GF-D8 (cell line): Measurements from ENCODE around the gene CSNK2B.
A peak's percentile ranks its signal among the peaks of the same experiment; 100 is the strongest.

Experiments used
- DNase-seq: peaks from one replicate; lab custom pipeline; 2025; lab: John Stamatoyannopoulos, UW

Gene CSNK2B

DNA sequence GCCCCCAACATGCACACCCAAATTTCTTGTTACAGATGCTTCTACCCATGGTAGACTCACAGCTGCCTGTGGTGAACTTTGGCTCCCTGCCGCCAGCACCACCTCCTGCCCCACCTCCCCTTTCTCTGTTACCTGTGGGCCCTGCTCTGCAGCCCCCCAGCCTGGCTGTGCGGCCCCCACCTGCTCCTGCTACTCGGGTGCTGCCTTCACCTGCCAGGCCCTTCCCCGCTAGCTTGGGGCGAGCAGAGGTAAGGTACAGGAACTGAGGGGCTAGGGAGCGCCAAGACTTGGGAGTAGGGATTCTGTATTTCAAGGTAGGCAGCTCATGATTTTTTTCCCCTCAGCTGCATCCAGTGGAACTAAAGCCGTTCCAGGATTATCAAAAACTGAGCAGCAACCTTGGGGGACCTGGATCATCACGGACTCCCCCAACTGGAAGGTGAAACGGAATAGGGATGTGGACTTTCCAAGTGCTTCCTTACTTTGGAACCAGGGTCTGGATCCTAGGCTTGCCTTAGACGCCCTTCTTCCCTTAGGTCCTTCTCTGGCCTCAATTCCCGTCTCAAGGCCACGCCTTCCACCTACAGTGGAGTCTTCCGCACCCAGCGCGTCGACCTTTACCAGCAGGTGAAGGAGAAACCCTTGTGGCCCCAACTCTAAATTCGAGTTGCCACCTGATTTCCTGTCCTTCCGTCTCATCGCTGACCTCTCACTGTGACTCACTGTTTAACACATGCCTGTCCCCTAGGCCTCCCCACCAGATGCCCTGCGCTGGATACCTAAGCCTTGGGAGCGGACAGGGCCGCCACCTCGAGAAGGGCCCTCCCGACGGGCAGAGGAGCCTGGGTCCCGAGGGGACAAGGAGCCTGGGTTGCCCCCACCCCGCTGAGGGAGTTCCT, 28.9 kb upstream of the CSNK2B start:
- no peak for DNase-seq

DNA sequence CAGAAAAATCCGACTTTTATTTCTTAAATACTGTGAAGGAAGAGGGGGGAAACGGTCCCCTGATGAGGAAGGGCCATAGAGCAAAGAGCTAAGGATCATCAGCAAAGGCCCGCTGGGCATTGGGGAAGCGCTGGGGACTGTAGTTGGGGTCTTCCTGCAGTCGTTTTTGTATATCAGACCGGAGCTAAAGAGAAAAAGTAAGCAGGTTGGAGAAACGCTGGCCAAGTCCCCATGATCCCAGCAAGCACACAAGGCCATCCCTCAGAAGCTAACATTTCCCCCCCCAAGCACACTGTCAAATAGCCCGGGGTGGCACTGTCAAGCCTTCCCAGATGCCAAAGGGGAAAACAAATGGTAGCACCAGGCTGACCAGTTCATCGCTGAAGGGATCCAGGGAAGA, 26.8 kb upstream of the CSNK2B start:
- no peak for DNase-seq

DNA sequence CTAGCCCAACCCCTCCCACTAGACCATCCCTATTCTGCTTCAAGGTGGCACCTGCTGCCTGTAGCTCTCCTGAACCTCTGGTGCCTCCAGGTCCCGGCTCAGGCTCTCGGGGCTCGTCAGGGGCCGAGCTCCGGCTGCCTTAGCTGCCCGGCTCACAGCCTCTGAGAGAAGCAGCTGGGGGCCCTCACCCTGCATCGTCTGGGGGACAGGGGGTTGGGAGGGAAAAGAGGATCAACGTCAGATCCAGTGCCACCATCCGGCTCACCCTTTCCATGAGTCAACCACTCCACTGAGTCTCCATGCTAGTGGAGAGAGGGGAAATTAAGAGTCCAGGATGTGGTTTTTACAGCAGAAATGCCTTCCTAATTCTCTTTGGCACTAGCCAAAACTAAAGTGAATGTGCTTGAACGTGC, 26.4 kb upstream of the CSNK2B start:
- DNase-seq, result no peak

DNA sequence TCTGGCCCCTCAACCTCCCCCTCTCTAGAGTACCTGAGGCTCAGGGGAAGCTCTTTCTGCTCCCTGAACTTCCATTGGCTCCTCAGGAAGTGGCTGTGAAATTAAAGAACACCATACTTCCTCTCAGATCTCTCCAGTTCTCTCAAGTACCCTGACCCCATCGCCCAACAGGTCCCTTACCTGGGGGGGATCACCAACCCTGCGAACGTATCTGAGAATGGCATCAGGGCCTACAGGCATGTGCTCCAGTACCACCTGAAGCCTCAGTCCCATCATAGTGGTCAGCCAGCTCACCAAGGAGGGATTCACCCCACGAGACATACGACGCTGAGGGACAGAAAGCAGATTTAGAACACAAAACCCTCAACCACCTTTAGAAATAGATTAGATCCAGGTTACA, 25.3 kb upstream of the CSNK2B start:
- no peak for DNase-seq

DNA sequence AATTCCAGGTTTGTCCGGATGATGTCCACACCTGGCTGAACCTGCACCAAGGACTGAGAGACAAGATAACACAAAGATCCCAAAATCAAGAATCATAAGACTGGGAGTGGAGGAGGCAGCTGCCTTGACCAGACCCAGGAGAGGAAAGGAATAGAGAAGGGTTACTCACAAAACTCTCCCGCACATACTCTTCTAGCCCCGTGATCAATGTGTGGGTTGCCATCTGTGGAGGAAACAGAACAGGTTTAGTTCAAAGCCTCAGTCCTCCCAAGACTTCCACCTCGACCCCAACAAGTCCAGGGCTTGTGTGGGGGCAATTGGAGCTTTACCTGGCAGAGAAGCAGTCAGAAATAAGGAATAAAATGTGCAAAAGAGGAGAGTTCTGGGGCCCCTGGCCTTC, 24.5 kb upstream of the CSNK2B start:
- no peak for DNase-seq

DNA sequence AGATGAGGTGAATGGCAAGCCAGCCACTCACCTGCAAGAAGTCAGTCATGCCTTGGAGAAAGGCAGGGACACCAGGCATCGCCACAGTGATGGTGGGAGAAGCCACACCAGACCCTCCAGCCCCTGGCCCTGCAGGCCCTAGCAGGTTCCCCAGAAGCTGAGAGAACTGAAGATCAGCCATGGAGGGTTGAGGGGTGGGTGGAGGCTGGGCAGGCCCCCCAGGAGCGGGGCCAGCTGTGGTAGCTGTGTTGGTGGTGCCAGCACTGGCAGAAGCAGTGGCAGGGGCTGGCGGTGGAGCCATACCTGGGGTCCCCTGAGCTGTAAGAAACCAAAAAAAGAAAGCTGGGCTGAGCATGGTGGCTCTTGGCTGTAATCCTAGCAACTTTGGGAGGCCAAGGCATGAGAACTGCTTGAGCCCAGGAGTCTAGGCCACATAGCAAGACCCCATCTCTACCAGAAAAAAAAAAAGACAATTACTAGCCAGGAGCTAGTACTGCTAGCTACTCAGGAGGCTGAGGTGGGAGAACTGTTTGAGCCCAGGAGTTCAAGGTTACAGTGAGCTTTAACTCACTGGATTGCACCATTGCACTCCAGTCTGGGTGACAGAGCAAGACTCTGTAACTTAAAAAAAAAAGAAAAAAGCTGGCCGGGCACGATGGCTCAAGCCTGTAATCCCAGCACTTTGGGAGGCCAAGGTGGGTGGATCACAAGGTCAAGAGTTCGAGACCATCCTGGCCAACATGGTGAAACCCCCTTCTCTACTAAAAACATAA, 22.9 kb upstream of the CSNK2B start:
- no peak for DNase-seq

DNA sequence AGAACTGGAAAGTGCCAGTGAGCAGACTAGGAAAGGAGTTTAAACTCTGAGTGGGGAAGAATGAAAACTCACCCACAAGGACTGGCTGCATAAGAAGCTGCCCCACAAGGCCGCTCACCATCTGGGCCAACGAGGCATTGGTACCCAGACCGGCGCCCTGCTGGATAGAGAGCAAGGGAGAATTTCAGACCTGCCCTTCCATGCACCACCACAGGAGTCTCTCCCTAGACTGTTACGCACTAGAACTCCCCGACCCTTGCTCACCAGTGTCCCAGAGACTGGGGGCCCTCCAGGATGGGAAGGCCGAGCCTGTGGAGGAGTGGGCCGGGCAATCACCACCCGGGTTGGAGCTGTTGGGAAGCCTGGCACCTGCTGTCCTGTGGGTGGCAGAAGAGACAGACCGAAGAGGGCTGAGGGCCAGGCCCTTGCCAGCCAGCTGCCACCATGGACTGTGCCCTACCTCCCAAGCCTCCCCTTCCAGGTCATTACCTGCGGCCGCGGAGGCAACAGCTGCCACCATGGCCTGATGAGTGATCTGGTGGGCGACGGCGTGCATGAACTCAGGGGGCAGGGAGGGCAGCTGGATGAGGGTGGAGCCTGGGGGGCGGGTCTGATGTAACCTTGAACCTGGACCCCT, 21.9 kb upstream of the CSNK2B start:
- no peak for DNase-seq

DNA sequence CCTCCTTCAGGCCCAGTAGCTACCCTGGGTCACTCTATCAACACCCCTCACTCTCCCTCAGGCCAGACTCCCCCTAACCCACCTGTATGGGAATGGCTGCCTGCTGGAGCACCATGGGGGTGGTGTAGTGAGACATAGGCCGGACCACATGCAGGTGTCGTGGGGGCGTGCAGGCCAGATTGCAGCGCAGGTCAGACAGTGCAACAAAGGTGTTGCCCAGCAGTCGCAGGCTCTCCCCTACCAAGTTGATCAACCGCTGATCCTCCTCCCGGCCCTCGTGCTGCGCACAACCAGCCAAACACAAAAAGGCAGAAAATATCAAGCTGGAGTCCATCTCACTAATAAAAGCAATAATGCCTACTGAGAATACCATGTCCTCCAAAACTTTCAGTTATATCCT, 20.6 kb upstream of the CSNK2B start:
- DNase-seq, result no peak

DNA sequence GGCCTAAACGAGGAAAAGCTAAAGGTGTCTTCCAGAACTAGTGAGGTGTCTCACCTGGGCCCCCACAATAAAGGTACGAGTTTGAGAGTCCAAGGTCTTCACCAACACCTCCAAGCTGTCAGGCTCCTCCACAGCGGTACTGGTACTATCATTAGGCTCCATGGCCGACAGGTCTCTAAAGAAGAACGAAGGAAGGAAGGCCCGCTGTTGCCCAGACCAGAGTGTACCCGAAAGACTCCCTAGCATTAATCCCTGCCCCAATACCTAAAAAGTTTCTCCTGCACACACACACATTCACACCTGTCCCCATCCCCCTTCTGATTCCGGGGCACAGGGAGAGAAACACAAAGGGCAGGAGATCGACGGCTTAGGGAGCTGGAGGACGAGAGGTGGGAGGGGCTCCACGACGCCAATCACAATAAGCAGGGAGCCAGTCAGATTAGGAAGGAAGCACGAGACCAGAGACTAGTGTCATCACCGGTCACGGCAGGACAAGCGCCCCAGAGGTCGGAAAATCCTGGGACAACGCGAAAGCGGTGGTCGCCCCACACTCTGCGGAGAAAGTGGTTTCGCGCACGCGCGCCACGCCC, 14.2 kb upstream of the CSNK2B start:
- peak; percentile 65 for DNase-seq

DNA sequence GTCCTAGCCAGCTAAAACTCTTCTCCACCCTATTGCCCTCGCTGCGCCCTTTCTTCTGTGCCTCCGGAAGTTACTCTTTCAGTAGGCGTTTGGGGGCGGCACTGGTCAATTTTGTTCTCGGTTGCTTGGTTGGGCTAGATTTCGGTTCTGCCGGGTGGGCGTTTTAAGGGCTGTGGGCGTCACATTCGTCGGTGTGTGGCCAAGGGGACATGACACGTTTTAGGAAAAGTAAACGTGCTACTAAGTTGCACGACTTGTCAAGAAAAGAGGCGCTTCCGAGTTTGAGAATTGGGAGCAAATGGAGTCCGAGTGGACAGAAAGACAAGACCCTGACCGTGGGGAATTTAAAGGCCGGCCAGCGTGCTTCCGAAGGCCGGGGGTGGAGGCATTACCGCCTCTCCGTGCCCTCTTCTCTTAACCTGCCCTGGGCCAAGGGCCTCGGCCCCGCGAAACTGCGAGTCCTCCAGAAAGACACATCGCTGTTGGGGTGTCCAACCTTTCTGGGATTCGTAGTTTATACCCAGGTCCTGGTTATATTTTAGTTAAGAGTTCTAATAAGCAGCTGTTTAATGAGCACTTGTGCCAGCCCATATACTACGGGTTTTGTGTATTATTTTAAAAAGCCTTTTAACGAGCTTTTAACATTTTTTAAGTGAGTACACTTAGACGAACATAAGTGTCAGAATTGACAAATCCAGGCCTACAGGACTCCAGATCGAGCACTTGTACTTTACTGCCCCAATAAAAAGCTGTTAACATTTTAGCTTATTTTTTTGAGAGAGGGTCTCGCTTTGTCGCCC, 12.8 kb upstream of the CSNK2B start:
- no peak for DNase-seq

DNA sequence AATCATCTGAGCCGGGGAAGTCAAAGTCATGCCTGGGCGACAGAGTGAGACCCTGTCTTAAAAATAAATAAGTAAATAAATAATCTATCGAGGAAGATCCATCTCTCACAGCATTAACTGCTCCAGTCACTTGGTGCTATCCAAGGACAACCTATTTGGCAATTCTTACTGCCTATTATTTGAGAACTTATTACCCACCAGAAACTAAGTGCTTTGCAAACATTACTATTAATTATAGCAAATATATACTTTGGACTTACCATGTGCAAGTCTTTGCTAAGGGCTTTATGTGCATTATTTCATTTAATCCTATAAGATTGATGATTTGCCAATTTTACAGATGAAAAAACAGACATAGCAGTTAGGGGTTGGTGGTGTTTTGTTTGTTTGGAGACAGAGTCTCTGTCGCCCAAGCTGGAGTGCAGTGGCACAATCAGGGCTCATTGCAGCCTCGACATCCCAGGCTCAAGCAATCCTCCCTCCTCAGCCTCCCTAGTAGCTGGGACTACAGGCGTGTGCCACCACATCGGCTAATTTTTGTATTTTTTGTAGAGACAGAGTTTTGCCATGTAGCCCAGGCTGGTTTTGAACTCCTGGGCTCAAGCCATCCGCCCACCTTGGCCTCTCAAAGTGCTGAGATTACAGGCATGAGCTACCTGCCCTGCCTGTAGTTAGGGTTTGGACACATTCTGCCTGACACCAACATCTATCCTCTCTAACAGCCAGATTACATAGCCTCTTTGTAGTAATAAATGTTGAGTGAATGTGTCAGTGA, 11.1 kb upstream of the CSNK2B start:
- DNase-seq, result no peak

DNA sequence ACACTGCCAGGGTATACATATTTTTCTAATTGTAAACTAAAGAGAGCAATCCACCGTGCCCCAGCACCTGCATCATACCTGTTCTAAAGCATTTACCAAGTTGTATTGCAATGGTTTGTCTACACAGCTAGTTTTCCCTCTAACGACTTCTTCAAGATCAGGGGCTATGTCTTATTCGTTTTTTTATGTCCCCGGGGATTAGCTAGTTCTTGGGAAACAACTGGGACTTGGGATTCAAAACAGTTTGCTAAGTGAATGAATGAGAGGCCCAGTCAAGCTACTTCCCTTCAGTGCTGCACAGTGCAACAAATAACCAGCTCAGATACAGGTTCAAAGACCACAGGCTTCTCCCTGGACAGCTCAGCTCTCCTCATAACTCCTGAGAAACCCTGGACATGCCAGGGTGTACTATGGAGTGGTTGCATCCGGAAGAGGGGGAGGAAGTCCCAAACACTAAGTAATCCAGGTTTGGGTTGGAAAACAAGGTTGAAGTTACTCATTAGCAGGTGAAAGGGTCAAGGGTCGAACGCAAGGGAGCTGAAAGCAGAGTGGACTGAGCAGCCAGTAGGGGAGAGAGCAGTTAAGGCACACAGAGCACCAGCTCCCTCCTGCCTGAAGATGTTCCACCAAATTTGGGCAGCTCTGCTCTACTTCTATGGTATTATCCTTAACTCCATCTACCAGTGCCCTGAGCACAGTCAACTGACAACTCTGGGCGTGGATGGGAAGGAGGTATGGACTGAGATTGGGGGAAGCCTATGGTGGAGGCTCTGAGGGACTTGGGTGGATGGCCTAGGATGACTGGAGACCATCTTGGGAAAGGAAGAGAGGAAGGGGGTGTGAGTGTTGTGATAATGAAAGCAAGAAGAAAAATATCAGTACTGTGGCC, 10.3 kb upstream of the CSNK2B start, which contains the start of gene APOM:
TSS of gene APOM (plus strand) at position 546 of the 889 bp plus-strand sequence. CDS start at position 619, 73 bp downstream.
- no peak for DNase-seq

DNA sequence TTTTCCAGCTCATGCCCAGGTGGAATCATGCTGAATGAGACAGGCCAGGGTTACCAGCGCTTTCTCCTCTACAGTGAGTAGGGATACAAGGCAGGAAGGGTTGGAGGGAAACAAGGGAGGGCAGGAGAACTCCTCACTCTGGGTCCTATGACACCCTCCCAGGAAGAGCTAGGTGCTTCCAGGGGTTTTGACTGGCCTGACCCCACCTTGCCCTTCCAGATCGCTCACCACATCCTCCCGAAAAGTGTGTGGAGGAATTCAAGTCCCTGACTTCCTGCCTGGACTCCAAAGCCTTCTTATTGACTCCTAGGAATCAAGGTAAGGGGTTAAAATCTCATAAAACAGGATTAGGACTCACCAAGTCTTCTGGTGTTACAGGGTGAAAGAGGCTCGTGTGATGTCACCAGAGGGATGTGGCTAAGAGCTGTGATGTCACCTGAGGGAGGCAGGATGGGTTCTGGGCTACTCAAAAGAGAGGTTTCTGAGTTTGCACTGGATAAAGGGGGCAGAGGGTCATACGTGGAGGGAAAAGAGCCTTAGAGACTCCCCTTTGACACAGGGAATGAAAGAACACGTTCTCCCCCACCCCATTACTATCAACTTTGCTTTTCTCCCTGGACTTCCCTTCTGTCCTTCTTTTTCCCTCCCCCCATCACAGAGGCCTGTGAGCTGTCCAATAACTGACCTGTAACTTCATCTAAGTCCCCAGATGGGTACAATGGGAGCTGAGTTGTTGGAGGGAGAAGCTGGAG, 8.3 kb upstream of the CSNK2B start:
- no peak for DNase-seq

DNA sequence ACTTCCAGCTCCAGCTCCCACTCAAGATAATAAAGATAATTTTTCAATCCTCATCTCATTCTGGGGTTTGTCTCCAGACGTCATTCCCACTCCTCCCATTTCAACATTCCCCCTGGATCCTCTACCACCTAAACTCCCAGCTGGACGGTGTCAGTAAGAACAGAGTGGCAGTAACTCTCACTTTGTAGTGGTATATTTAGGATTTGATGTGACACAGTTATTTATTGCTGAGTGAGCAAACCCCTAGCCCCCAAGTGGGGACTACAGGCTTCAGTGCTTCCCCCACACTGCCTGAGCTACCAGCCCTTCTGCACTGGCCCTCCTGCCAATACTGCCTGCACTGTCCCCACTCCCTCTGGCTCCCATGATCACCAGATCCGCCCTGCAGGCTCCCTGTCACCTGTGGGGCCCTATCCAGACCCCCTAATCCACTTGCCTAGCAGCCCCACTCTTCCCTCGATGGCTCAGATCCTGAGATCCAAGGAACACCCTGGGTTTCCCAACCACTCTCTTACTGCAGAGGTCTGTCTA, 7.7 kb upstream of the CSNK2B start:
- no peak for DNase-seq

DNA sequence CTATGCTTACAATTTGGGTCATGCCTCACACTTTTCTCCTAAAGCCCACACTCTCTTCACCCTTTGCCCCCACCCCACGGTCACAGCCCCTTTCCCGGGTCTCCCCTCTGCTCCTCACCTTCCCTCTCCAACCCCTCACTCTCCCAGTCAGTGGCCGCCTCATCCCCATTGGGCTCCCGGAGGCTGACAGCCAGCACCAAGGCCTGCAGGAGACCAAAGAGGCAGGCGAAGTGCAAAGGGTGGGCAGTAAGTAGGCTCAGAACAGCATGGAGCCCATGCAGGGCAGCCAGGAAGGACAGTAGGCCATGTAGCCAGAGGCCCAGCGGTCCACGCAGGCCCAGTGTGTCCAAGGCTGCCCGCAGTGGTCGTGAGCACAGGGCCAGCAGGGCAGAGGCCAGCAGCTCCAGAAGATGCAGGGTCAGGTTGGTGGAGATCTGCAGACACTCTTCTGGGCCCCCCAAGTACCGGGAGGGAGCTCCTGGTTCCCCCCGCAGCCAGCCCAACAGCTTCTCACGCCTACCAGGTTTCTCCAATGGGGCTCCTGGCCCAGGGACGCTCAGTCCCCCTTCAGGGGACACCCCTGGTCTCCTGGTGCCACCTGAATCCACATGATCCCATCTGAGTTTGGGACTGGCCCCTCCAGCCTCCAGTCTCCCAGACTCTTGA, 6.8 kb upstream of the CSNK2B start:
- no peak for DNase-seq

DNA sequence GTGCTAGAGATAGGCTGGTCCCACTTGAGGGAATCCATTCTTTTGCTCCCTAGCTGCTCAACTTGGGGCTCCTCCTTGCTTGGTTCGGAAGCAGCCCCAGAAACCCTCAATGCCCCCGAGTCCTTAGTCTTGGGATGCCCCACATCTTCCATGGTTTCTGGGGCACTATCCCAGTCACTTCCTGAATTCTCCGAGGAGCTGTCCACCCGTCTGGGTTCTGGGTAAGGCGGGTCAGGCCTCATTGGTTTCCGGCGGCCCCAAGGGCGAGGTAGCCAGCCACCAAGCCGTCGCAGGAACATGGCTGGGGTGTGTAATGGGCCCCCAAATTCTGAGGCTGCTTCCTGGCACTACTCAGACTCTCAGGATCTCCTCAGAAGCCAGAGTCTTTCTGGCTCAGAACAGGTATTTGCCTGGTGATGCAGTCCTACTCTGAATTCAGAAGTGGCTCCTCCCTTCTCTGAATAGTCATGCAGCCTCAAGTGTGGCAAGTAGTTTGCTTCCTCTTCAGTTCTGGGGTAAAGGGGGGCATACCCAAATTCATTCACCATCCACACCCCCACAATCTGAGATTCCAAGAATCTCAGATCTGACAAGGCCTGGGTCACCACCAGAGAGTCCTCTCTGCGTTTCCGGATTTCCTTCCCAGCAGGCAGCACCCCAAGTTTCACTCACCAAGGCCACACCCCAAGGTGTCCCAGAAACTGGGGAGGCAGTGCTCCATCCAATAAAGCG, 6.1 kb upstream of the CSNK2B start:
- peak; percentile 16 for DNase-seq
